Measurements from ENCODE around the gene MEGF6.

The MEGF6 gene

GRCh38 chr1:3457910-3458883, 153.1 kb downstream of the MEGF6 start:
- H3K9ac ChIP-seq (ENCODE audit: low read length): no peak overlapping the region
- no peak overlapping the region for H3K4me2 ChIP-seq (ENCODE audit: low read length)
- no peaks in the 10 kb centered on the region for H3K4me1 ChIP-seq (ENCODE audit: low read length)
- H3K36me3 ChIP-seq (replicated peaks; ENCODE audit: low read depth, low read length): no peaks in the 10 kb centered on the region
- no peak overlapping the region for H3K27ac ChIP-seq (ENCODE audit: low read length)
- TF ChIP-seq EZH2phosphoT487 (IDR thresholded peaks at IDR 0.05; ENCODE audit: low read depth) (no peak), CTCF (IDR thresholded peaks at IDR 0.05; ENCODE audit: low read depth, low read length) (no peak)
- H3K79me2 ChIP-seq (ENCODE audit: low read length): no peaks in the 10 kb centered on the region
- no peak overlapping the region for H2AFZ ChIP-seq (ENCODE audit: low read depth, low read length)
- no peak overlapping the region for H3K4me3 ChIP-seq (ENCODE audit: low read length)
- no peaks in the 10 kb centered on the region for H3K9me3 ChIP-seq (ENCODE audit: insufficient read depth, low read length)
- no peaks in the 10 kb centered on the region for H3K27me3 ChIP-seq (ENCODE audit: low read depth, low read length)
- no peaks in the 10 kb centered on the region for H4K20me1 ChIP-seq (ENCODE audit: insufficient read depth, low read length)

- H3K36me3 ChIP-seq (replicated peaks; ENCODE audit: low read depth, low read length): no peaks in the 10 kb centered on the region
- no peaks in the 10 kb centered on the region for H4K20me1 ChIP-seq (ENCODE audit: insufficient read depth, low read length)
- H3K27ac ChIP-seq (ENCODE audit: low read length): no peak overlapping the region
- no peaks in the 10 kb centered on the region for H3K9me3 ChIP-seq (ENCODE audit: insufficient read depth, low read length)
- no peak overlapping the region for H2AFZ ChIP-seq (ENCODE audit: low read depth, low read length)
- H3K79me2 ChIP-seq (ENCODE audit: low read length): no peaks in the 10 kb centered on the region
- no peaks in the 10 kb centered on the region for H3K4me1 ChIP-seq (ENCODE audit: low read length)
- H3K4me2 ChIP-seq (ENCODE audit: low read length): no peak overlapping the region
- H3K27me3 ChIP-seq (ENCODE audit: low read depth, low read length): no peaks in the 10 kb centered on the region
- no peak for TF ChIP-seq EZH2phosphoT487 (IDR thresholded peaks at IDR 0.05; ENCODE audit: low read depth)
- TF ChIP-seq CTCF (IDR thresholded peaks at IDR 0.05; ENCODE audit: low read depth, low read length): no peak
- no peak overlapping the region for H3K9ac ChIP-seq (ENCODE audit: low read length)
- H3K4me3 ChIP-seq (ENCODE audit: low read length): no peak overlapping the region
Observed at GRCh38 chr1:3456964-3457909, 154.1 kb downstream of the MEGF6 start.

GRCh38 chr1:3456449-3456963, 154.8 kb downstream of the MEGF6 start:
- Histone ChIP-seq H3K79me2 (ENCODE audit: low read length) (no peaks in the 10 kb centered on the region), H3K27ac (ENCODE audit: low read length) (no peak overlapping the region), H3K9me3 (ENCODE audit: insufficient read depth, low read length) (no peaks in the 10 kb centered on the region), H3K27me3 (ENCODE audit: low read depth, low read length) (no peaks in the 10 kb centered on the region), H4K20me1 (ENCODE audit: insufficient read depth, low read length) (no peaks in the 10 kb centered on the region), H3K4me2 (ENCODE audit: low read length) (no peak overlapping the region), H3K4me1 (ENCODE audit: low read length) (no peaks in the 10 kb centered on the region), H2AFZ (ENCODE audit: low read depth, low read length) (no peak overlapping the region), H3K36me3 (replicated peaks; ENCODE audit: low read depth, low read length) (no peaks in the 10 kb centered on the region), H3K4me3 (ENCODE audit: low read length) (no peak overlapping the region), H3K9ac (ENCODE audit: low read length) (no peak overlapping the region)
- TF ChIP-seq CTCF (IDR thresholded peaks at IDR 0.05; ENCODE audit: low read depth, low read length): no peak
- no peak for TF ChIP-seq EZH2phosphoT487 (IDR thresholded peaks at IDR 0.05; ENCODE audit: low read depth)

Measured in OCI-LY3 (cell line).